C4-2B (cell line): Measurements from ENCODE around the gene HMBS.
"Not testable (repeated sequence)": the region's sequence is repeated elsewhere in the genome, so short reads cannot be mapped to it uniquely, and the experiment has no call there.

Source experiments
- H3K27ac ChIP-seq: fragments of 450-650 bp; 2 replicates; pipeline ENCODE4 v1.5.1; 2017
- ZFX ChIP-seq: fragments of 450-650 bp; IDR thresholded peaks from 2 replicates; pipeline ENCODE4 v1.6.1; 2017
- TF ChIP-seq, protein P1 (sequence below): fragments of 450-650 bp; conservative IDR thresholded peaks from 2 replicates; pipeline ENCODE4 v1.5.1; 2017; ENCODE audit warnings: mild to moderate bottlenecking

Gene HMBS

DNA sequence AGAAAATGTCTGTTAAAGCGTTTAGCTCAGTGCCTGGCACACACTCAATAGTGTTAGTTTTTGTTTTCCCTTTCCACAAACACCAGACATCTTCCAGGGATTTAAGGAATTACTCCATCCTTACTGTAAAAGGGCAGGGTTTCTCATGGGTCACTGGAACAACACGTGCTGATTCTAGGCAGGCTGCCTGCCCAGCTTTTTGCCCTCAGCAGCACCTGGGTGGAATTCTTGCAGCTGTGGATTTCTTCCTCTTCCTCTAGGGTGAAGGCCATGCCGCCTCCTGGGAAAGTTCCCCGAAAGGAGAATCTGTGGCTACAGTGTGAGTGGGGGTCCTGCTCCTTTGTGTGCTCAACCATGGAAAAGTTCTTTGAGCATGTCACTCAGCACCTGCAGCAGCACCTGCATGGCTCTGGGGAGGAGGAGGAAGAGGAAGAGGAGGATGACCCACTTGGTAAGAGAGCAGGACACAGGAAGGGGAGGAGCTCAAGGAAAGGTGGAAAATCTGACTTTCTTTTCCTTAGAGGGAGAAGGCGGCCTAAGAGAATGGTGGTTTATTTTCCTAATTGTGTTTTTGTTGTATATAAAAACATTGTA lies 42.1 kb downstream of the HMBS start:
- H3K27ac ChIP-seq: peak overlapping the region; percentile 12; the same call in 1 of the 2 replicates
- TF ChIP-seq, protein P1, sequence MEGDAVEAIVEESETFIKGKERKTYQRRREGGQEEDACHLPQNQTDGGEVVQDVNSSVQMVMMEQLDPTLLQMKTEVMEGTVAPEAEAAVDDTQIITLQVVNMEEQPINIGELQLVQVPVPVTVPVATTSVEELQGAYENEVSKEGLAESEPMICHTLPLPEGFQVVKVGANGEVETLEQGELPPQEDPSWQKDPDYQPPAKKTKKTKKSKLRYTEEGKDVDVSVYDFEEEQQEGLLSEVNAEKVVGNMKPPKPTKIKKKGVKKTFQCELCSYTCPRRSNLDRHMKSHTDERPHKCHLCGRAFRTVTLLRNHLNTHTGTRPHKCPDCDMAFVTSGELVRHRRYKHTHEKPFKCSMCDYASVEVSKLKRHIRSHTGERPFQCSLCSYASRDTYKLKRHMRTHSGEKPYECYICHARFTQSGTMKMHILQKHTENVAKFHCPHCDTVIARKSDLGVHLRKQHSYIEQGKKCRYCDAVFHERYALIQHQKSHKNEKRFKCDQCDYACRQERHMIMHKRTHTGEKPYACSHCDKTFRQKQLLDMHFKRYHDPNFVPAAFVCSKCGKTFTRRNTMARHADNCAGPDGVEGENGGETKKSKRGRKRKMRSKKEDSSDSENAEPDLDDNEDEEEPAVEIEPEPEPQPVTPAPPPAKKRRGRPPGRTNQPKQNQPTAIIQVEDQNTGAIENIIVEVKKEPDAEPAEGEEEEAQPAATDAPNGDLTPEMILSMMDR: no peak
- no peak for TF ChIP-seq ZFX

DNA sequence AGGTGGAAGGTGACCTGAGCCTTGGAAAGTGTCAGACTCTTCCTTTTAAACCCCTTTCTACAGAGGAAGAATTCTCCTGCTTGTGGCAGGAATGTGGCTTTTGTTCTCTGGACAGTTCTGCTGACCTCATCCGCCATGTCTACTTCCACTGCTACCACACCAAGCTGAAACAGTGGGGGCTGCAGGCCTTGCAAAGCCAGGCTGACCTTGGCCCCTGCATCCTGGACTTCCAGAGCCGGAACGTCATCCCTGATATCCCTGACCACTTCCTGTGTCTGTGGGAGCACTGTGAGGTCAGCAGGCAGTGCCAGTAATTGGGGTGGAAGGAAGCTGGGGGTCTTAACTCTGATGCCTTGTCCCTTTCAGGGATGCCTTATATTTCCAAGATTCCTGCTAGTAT lies 46.0 kb downstream of the HMBS start:
- H3K27ac ChIP-seq: no peak overlapping the region
- TF ChIP-seq ZFX: no peak
- TF ChIP-seq, protein P1: no peak

DNA sequence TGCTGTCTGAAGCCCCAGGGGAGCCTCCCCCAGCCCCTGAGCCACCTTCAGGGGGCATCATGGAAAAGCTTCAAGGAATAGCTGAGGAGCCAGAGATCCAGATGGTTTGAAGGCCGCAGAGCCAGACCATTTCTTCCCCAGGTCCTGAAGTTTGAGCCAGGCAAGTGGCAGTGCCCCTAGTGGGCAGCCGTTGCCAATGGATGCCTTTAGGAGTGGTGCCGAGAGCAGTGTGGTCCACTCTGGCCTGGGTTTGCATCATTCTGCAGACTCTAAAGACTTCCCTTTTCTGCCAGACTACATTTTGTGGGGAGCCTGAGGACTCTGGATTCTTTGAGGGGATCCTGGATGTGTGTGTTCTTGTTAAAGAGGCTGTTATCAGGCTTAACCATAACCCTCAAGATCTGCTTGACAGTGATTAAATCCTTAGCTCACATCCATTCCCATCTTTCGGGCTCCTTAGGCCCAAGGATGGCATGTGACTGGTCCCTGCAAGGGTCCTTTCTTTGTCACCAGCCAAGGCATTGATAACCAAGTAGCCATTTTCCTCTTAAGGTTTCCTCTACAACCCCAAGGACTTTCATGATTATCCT lies 49.8 kb downstream of the HMBS start:
- no peak overlapping the region for H3K27ac ChIP-seq
- no peak for TF ChIP-seq ZFX
- TF ChIP-seq, protein P1: peak; percentile 78

DNA sequence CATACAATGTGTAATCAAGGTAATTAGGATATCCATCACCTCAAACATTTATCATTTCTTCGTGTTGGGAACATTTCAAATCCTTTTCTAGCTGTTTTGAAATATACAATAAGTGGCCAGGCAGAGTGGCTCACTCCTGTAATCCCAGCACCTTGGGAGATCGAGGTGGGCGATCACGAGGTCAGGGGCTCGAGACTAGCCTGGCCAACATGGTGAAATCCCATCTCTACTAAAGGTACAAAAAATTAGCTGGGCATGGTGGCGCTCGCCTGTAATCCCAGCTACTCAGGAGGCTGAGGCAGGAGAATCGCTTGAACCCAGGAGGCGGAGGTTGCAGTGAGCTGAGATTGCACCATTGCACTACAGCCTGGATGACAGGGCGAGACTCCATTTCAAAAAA lies 54.6 kb downstream of the HMBS start:
- H3K27ac ChIP-seq: not testable (repeated sequence)
